NB4 (cell line): Measurements from ENCODE around the gene PCDHGB3.

Experiments
- CTCF ChIP-seq: IDR thresholded peaks from one replicate; pipeline ENCODE4 v1.5.1; 2012; ENCODE audit warnings: low read depth, low read length
- MAX ChIP-seq: IDR thresholded peaks from 2 replicates; pipeline ENCODE4 v1.6.1; 2011; ENCODE audit warnings: low read depth, low read length
- MYC ChIP-seq: IDR thresholded peaks from 2 replicates; pipeline ENCODE4 v1.6.1; 2011; ENCODE audit warnings: low read depth, low read length
- POLR2A ChIP-seq: IDR thresholded peaks from 2 replicates; pipeline ENCODE4 v1.6.1; 2011; ENCODE audit warnings: mild to moderate bottlenecking; ENCODE audit not compliant: insufficient read length; ENCODE audit errors: extremely low read depth

DNA sequence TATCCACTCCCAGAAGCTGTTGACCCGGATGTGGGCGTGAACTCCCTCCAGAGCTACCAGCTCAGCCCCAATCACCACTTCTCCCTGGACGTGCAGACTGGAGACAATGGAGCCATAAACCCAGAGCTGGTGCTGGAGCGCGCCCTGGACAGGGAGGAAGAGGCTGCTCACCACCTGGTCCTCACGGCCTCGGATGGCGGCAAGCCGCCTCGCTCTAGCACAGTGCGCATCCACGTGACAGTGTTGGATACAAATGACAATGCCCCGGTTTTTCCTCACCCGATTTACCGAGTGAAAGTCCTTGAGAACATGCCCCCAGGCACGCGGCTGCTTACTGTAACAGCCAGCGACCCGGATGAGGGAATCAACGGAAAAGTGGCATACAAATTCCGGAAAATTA is 23.2 kb downstream of the PCDHGB3 start:
- no peak for TF ChIP-seq MAX
- no peak for TF ChIP-seq CTCF
- no peak for TF ChIP-seq POLR2A
- no peak for TF ChIP-seq MYC
